Breast epithelium (tissue), 4 donors: Measurements from ENCODE around the gene TMIE. TPM values are rescaled to one million over a fixed set of nuclear protein-coding genes. Genes with fewer than 3 reads are reported as not detected.

Experiments
- DNase-seq, 2 donors: peaks; one replicate each; pipeline ENCODE4 v3.0.0-alpha.2; 2019; ENCODE audit warnings: low spot score in 2 of 2
- H3K27ac ChIP-seq, 2 donors: fragments of 200-600 bp; sonication (generic) in 1 of 2; one replicate each; pipeline ENCODE4 v1.5.1; 2016 to 2019; ENCODE audit warnings: mild to moderate bottlenecking in 1 of 2
- H3K27me3 ChIP-seq, 2 donors: fragments of 200-600 bp; sonication (generic) in 1 of 2; one replicate each; pipeline versions ENCODE4 v1.5.1 to v1.6.0; 2017 to 2019; ENCODE audit warnings: control low read depth in 1 of 2, mild to moderate bottlenecking in 1 of 2
- H3K36me3 ChIP-seq: fragments of 200-600 bp; one replicate; pipeline ENCODE4 v1.5.1; 2019
- H3K4me1 ChIP-seq, 2 donors: fragments of 200-600 bp; sonication (generic); one replicate each; pipeline ENCODE4 v1.5.1; 2016 to 2019; ENCODE audit warnings: control low read depth in 1 of 2
- H3K4me3 ChIP-seq, 3 donors: fragments of 200-600 bp; sonication (generic); 1 replicate in 2 of 3; 2 replicates in 1 of 3; pipeline ENCODE4 v1.5.1; 2016 to 2019; ENCODE audit warnings: mild to moderate bottlenecking in 3 of 3, moderate library complexity in 2 of 3
- H3K9me3 ChIP-seq, 2 donors: fragments of 200-600 bp; sonication (generic) in 1 of 2; one replicate each; pipeline ENCODE4 v1.5.1; 2016 to 2019; ENCODE audit warnings: control low read depth in 1 of 2
- POLR2A ChIP-seq: fragments of 450-650 bp; IDR thresholded peaks from one replicate; pipeline ENCODE4 v1.6.1; 2016; ENCODE audit warnings: antibody characterized with exemption, mild to moderate bottlenecking, moderate library complexity
- POLR2AphosphoS5 ChIP-seq, 3 donors: sonication (generic); formaldehyde crosslinking; IDR thresholded peaks; one replicate each; pipeline ENCODE4 v1.6.1; 2017; ENCODE audit warnings: antibody characterized with exemption in 3 of 3
- intact Hi-C: fragments of 100-400 bp; cut with DNase I; formaldehyde crosslinking; loops from one replicate; pipeline ENCODE4 v1.15.1; 2023; ENCODE audit warnings: low total_unique reads
- total RNA-seq, 3 donors: library from RNA; depleted of rRNA; stranded (reverse); fragments of >200 nt; gene quantifications; one replicate each; pipeline ENCODE4 v1.1.0, GENCODE V29; 2016
- TF ChIP-seq, protein P1 (sequence below), 3 donors: fragments of 450-650 bp; IDR thresholded peaks; one replicate each; pipeline ENCODE4 v1.5.1; 2016 to 2017; ENCODE audit warnings: antibody characterized with exemption in 3 of 3, mild to moderate bottlenecking in 3 of 3, moderate library complexity in 3 of 3

TMIE gene
- total RNA-seq, 3 donors from 2014 or later, result not detected

DNA sequence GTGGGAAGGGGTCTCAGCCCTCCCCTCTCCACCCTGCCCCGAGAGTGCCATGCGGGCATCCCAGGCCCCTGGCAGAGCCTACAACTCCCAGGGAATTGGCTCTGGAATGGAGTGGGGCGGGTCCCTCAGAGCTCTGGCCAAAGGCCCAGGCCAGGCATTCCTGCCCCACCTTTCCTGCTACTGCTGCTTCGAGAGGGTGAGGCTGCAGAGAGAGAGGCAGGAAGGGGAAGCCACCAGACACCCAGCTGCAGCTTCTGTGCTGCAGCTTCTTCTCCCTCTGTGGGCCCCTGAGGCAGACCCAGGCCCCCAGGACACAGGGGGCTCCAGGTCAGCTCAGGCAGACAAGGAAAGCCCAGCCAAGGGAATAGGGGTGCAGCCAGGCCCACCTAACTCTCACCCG, 10.4 kb upstream of the TMIE start:
- Histone ChIP-seq H3K4me3 (no peak overlapping the region), H3K36me3 (no peaks in the 10 kb centered on the region), H3K27ac (no peak overlapping the region), H3K27me3 (no peaks in the 10 kb centered on the region), H3K9me3 (no peaks in the 10 kb centered on the region), H3K4me1 (peaks cover 0 to 6% of the 10 kb centered on the region in 2 donors)
- no peak for TF ChIP-seq POLR2A
- no peak for TF ChIP-seq POLR2AphosphoS5 (IDR thresholded peaks at IDR 0.05)
- TF ChIP-seq, protein P1, sequence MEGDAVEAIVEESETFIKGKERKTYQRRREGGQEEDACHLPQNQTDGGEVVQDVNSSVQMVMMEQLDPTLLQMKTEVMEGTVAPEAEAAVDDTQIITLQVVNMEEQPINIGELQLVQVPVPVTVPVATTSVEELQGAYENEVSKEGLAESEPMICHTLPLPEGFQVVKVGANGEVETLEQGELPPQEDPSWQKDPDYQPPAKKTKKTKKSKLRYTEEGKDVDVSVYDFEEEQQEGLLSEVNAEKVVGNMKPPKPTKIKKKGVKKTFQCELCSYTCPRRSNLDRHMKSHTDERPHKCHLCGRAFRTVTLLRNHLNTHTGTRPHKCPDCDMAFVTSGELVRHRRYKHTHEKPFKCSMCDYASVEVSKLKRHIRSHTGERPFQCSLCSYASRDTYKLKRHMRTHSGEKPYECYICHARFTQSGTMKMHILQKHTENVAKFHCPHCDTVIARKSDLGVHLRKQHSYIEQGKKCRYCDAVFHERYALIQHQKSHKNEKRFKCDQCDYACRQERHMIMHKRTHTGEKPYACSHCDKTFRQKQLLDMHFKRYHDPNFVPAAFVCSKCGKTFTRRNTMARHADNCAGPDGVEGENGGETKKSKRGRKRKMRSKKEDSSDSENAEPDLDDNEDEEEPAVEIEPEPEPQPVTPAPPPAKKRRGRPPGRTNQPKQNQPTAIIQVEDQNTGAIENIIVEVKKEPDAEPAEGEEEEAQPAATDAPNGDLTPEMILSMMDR (IDR thresholded peaks at IDR 0.05), result no peak
- no peak for DNase-seq
- intact Hi-C loops, result no loop called here

DNA sequence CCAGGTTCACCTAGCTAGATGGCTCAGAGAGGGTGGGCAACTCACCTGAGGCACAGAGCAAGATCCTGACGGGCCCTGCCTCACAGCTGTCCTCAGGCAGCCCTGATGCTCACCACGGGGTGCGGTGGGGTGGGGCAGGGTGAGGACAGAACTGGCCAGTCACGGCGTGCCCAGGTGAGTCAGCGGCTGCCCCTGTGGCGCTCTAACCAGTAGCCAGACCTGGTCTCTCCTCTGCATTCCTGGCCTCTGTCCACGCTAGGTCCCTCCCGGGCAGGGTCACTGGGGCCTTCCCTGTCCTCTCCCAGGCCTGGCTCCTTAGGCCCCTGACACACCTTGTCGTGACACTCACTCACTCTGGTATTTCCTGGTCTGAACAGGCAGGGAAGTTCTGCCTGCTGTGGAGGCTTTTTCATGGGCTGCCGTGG, 8.6 kb upstream of the TMIE start:
- TF ChIP-seq, protein P1 (IDR thresholded peaks at IDR 0.05), result no peak
- TF ChIP-seq POLR2AphosphoS5 (IDR thresholded peaks at IDR 0.05) (peak in 1 of 3 donors; percentile 60), POLR2A (no peak)
- H3K4me3 ChIP-seq, result peak overlapping the region; percentile 61 to 75 (median 68)
- intact Hi-C loops, result no loop called here
- H3K9me3 ChIP-seq, result no peaks in the 10 kb centered on the region
- DNase-seq, result peak; percentile 81 to 87
- H3K4me1 ChIP-seq, result peaks cover 0 to 6% of the 10 kb centered on the region in 2 donors
- H3K27me3 ChIP-seq, result no peaks in the 10 kb centered on the region
- no peaks in the 10 kb centered on the region for H3K36me3 ChIP-seq
- peak overlapping the region; percentile 78 to 85 for H3K27ac ChIP-seq

DNA sequence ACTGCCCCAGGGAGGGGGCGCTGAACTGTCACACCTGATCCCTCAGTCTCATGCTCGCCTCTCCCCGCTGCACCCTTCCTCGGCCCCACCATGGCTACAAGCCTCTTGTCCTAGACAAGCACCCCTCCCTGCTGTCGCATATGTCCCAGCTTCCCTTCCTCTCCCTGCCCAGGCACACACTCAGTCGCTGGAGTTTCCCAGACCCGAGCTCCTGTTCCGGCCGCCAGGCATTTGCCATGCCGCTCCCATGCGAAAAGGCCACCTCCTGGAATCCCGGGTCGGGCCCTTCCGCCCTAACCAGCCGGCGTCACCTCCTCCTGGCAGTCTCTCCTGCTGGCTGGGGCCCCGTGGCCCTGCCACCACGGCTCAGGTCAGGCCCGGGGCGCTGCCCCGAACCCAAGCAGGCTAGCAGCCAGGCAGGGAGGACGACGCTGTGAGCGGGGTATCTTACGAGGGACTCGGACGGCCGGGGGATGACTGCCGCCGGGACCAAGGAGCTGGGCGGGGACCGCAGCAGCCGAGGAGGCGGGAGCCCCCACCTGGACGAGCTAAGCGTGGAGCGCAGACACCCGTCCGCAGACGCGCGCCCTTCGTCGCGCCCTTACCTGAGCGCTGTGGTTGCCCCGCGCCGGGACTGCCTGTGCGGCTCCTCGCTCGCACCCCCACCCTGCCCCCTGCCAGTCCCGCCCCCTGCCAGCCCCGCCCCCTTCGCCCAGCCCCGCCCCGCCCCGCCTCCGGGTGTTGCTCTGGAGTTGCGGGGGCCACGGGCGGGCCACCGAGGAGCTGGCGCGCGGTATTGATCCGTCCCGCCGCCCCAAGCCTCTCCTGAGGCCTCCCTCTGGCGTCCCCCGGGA, 7.9 kb upstream of the TMIE start, which contains the start of gene ALS2CL:
ALS2CL (minus strand) TSS at position 642 of the 854 bp plus-strand sequence. CDS start 4,239 bp downstream, outside the sequence.
- intact Hi-C loops, result no loop called here
- Histone ChIP-seq H3K27ac (peak within 1 kb of the TSS; percentile 78 to 85), H3K4me1 (peaks cover 0 to 6% of the 10 kb centered on the region in 2 donors), H3K4me3 (peak within 1 kb of the TSS; percentile 61 to 75 (median 68)), H3K9me3 (no peaks in the 10 kb centered on the region), H3K27me3 (no peaks in the 10 kb centered on the region), H3K36me3 (no peaks in the 10 kb centered on the region)
- peak; percentile 45 to 57 for DNase-seq
- TF ChIP-seq POLR2AphosphoS5 (IDR thresholded peaks at IDR 0.05) (peak in 2 of 3 donors; percentile 21 to 57), POLR2A (no peak)

DNA sequence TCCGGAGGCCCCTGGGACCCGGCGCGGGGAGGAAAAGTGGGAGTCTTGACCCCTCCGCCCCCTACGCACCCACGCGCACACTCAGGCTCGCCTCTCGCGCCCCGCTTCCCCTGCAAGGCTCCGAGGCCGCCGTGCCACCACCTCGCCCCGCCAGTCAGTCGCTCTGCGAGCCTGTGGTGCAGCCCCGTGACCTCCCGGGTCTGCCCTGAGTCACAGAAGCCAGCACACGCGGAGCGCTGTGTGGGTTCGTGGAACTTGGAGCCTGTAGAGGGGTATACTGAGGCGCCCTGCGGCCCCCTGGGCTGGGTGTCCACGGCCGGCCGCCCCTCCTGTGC, 7.3 kb upstream of the TMIE start:
- no peak for TF ChIP-seq POLR2A
- no peak for TF ChIP-seq POLR2AphosphoS5 (IDR thresholded peaks at IDR 0.05)
- TF ChIP-seq, protein P1 (IDR thresholded peaks at IDR 0.05), result no peak
- H3K4me1 ChIP-seq, result peaks cover 0 to 6% of the 10 kb centered on the region in 2 donors
- no peak for DNase-seq
- intact Hi-C loops, result no loop called here
- peak overlapping the region; percentile 78 to 85 for H3K27ac ChIP-seq
- peak overlapping the region; percentile 61 to 75 (median 68) for H3K4me3 ChIP-seq
- H3K9me3 ChIP-seq, result no peaks in the 10 kb centered on the region
- no peaks in the 10 kb centered on the region for H3K27me3 ChIP-seq
- no peaks in the 10 kb centered on the region for H3K36me3 ChIP-seq

DNA sequence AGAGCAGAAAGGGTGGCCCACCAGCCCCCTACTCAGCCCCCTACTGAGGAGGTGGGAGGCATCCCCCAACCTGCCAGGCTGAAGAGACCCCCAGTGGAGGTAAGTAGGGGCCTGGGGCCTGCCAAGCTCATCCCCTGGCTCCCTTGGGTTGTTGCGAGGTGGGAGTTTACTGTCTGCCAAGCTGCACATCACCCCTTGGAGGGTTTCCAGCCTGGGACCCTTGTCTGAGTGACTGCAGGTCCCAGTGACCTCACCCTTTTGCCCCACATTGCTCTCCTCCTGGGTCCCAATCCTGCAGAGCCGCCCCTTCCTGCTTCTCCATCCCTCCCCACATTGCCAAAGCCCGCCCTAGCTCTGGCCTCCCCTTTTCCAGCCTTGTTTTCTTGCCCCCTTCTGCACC, 6.7 kb upstream of the TMIE start:
- Histone ChIP-seq H3K9me3 (no peaks in the 10 kb centered on the region), H3K36me3 (no peaks in the 10 kb centered on the region), H3K27me3 (no peaks in the 10 kb centered on the region), H3K4me3 (no peak overlapping the region), H3K27ac (peak overlapping the region; percentile 3 to 78), H3K4me1 (peaks cover 0 to 6% of the 10 kb centered on the region in 2 donors)
- DNase-seq, result no peak
- TF ChIP-seq POLR2A (no peak), POLR2AphosphoS5 (IDR thresholded peaks at IDR 0.05) (no peak)
- TF ChIP-seq, protein P1 (IDR thresholded peaks at IDR 0.05), result no peak
- intact Hi-C loops, result no loop called here
